ENCODE data around the gene STK32B. TPM values are rescaled to one million over a fixed set of nuclear protein-coding genes. Genes with fewer than 3 reads are reported as not detected.

Gene STK32B
- total and polyA plus RNA-seq, 2 of the 8 experiments (the other 6 are each of a cell fraction or from before 2014, with no cell fraction given), result 2.3 to 2.5 TPM

DNA sequence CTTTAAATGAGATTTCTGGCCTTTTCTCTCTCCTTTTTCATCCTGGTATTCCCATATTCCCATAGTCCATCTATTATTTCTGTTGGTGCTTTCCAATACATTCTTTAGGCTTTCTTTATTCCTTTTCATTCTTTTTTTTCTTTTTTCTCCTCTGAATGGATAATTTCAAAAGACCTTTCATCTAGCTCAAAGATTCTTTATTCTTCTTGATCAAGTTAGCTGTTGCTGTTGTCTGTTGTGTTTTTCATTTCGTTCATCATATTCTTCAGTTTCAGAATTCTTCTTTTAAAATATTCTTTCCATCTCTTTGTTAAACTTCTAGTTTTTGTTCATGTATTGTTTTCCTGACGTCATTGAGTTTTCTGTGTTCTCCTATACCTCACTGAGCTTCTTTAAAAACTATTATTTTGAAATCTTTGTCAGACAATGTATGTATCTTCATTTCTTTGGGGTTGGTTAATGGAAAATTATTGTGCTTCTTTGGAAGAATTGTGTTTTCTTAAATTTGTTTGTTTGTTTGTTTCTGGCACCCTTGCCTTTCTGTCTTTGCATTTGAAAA lies 30.2 kb downstream of the STK32B start:
- no peak overlapping the region for H2BK120ac ChIP-seq (replicated peaks; ENCODE audit: low read depth, low read length)
- no peak overlapping the region for H2AK5ac ChIP-seq (ENCODE audit: low read depth, low read length)
- H4K20me1 ChIP-seq (replicated peaks in 1 of 2; ENCODE audit: control insufficient read depth in 1 of 2, insufficient read depth in 2 of 2, low read length in 2 of 2), result no peaks in the 10 kb centered on the region
- no peaks in the 10 kb centered on the region for H3K36me3 ChIP-seq (ENCODE audit: control insufficient read depth in 2 of 4, insufficient read depth in 4 of 4, low read length in 3 of 4)
- H3K79me1 ChIP-seq (ENCODE audit: low read depth, low read length), result no peaks in the 10 kb centered on the region
- no peak overlapping the region for H3K4ac ChIP-seq (replicated peaks; ENCODE audit: insufficient read length, low read depth, low read length)
- no peak overlapping the region for H4K8ac ChIP-seq (ENCODE audit: extremely low read depth, insufficient read depth, low read length)
- no peak overlapping the region for H4K91ac ChIP-seq (replicated peaks; ENCODE audit: insufficient read length, low read length)
- H3K79me2 ChIP-seq (ENCODE audit: control insufficient read depth in 1 of 2, insufficient read depth in 2 of 2, low read length in 2 of 2), result no peaks in the 10 kb centered on the region
- no peak overlapping the region for H3K9ac ChIP-seq (replicated peaks in 1 of 4; ENCODE audit: extremely low read depth in 1 of 4, low read depth in 3 of 4, low read length in 3 of 4)
- 70% methylated on average over 2 of the region's 2 CpGs; no CpG with 5 or more reads in 1 of the 2 experiments for WGBS, 2 experiments (ENCODE audit: extremely low coverage in 1 of 2, insufficient coverage in 1 of 2, insufficient read length in 1 of 2, insufficient replicate concordance in 2 of 2, low coverage in 1 of 2, low lambda C conversion rate in 2 of 2, missing lambda C conversion rate in 1 of 2)
- peaks cover 3% of the 10 kb centered on the region in 2 experiments; a peak in 1 of 4 replicates for H3K9me3 ChIP-seq (ENCODE audit: insufficient read depth in 2 of 2, low read depth in 1 of 2, low read length in 1 of 2)
- H2BK12ac ChIP-seq (ENCODE audit: low read depth, low read length), result no peak overlapping the region
- H2AFZ ChIP-seq (ENCODE audit: low read length), result no peak overlapping the region
- CTCF ChIA-PET (ENCODE audit: partially characterized antibody), result no interaction called here
- H3K4me1 ChIP-seq (replicated peaks in 1 of 4; ENCODE audit: control insufficient read depth in 3 of 4, insufficient read depth in 4 of 4, low read length in 3 of 4), result 0 out of 7 replicates have a peak, but pooled peaks cover 0 to 3% (median 0%) of the 10 kb centered on the region in 4 experiments
- no peak overlapping the region for H3K23ac ChIP-seq (ENCODE audit: insufficient read length)
- H2BK20ac ChIP-seq (ENCODE audit: low read length), result no peak overlapping the region
- H3K4me2 ChIP-seq (ENCODE audit: insufficient read depth in 1 of 2, low read depth in 2 of 2, low read length in 2 of 2), result no peak overlapping the region
- H3K4me3 ChIP-seq (ENCODE audit: extremely low read depth in 1 of 4, insufficient read depth in 2 of 4, low read depth in 3 of 4, low read length in 4 of 4), result no peak overlapping the region
- no peak overlapping the region for H3K27ac ChIP-seq (ENCODE audit: low read depth, low read length)
- no peak overlapping the region for H2BK15ac ChIP-seq (ENCODE audit: low read length)
- H3K14ac ChIP-seq (ENCODE audit: insufficient read length), result no peak overlapping the region
- no peaks in the 10 kb centered on the region for H3K27me3 ChIP-seq (replicated peaks in 1 of 4; ENCODE audit: control insufficient read depth in 3 of 4, extremely low read depth in 1 of 4, insufficient read depth in 3 of 4, low read length in 3 of 4)
- POLR2A ChIA-PET (ENCODE audit: partially characterized antibody), result no interaction called here
- FAIRE-seq (no peak), DNase-seq (ENCODE audit: low read depth in 1 of 2, low spot score in 2 of 2) (no peak)
- H3K56ac ChIP-seq (replicated peaks; ENCODE audit: insufficient read length, low read depth, low read length), result no peak overlapping the region
- H4K5ac ChIP-seq (ENCODE audit: insufficient read length, low read depth, low read length), result no peak overlapping the region
- H3K23me2 ChIP-seq (ENCODE audit: low read depth, low read length), result no peaks in the 10 kb centered on the region
- H3K18ac ChIP-seq (ENCODE audit: extremely low read depth, low read length), result no peak overlapping the region
- H2BK5ac ChIP-seq (ENCODE audit: low read depth, low read length), result no peak overlapping the region
- no peak for TF ChIP-seq NRF1 (IDR thresholded peaks at IDR 0.05; ENCODE audit: low read depth, low read length)
- TF ChIP-seq CBX5 (IDR thresholded peaks at IDR 0.05; ENCODE audit: low read depth, low read length), result no peak
- TF ChIP-seq CBX8 (IDR thresholded peaks at IDR 0.05; ENCODE audit: borderline replicate concordance, low read depth, low read length), result no peak
- TF ChIP-seq, protein P1, sequence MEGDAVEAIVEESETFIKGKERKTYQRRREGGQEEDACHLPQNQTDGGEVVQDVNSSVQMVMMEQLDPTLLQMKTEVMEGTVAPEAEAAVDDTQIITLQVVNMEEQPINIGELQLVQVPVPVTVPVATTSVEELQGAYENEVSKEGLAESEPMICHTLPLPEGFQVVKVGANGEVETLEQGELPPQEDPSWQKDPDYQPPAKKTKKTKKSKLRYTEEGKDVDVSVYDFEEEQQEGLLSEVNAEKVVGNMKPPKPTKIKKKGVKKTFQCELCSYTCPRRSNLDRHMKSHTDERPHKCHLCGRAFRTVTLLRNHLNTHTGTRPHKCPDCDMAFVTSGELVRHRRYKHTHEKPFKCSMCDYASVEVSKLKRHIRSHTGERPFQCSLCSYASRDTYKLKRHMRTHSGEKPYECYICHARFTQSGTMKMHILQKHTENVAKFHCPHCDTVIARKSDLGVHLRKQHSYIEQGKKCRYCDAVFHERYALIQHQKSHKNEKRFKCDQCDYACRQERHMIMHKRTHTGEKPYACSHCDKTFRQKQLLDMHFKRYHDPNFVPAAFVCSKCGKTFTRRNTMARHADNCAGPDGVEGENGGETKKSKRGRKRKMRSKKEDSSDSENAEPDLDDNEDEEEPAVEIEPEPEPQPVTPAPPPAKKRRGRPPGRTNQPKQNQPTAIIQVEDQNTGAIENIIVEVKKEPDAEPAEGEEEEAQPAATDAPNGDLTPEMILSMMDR (IDR thresholded peaks at IDR 0.05; ENCODE audit: control extremely low read depth in 1 of 3, insufficient read depth in 1 of 3, low read depth in 1 of 3, low read length in 3 of 3), result no peak
- TF ChIP-seq PHF8 (conservative IDR thresholded peaks at IDR 0.05; ENCODE audit: low read depth, low read length), result no peak
- no peak for TF ChIP-seq KDM5A (IDR thresholded peaks at IDR 0.05; ENCODE audit: low read length)
- TF ChIP-seq EZH2 (IDR thresholded peaks at IDR 0.05; ENCODE audit: low read depth, low read length, severe bottlenecking), result no peak
- no peak for TF ChIP-seq SP1 (IDR thresholded peaks at IDR 0.05; ENCODE audit: low read depth, low read length)
- no peak for TF ChIP-seq POU5F1 (IDR thresholded peaks at IDR 0.05; ENCODE audit: low read depth, low read length)
- TF ChIP-seq SAP30 (IDR thresholded peaks at IDR 0.05; ENCODE audit: insufficient read depth, insufficient replicate concordance, low read length), result no peak
- no peak for TF ChIP-seq RNF2 (IDR thresholded peaks at IDR 0.05; ENCODE audit: borderline replicate concordance, low read depth, low read length, missing control alignments, poor library complexity, severe bottlenecking)

Data from H1 (cell line).